A673 (cell line): ENCODE results near the gene SKAP1. TPM values are rescaled to one million over a fixed set of nuclear protein-coding genes. Genes with fewer than 3 reads are reported as not detected.

ENCODE experiments used
- BruUV-seq: library from RNA; stranded (reverse); fragments of 400-500 nt; replicated peaks from 2 replicates; lab custom pipeline; 2021; lab: Mats Ljungman, UMichigan
- CTCF ChIA-PET: fragments of 300-600 bp; sonication (Branson Sonifier 250); formaldehyde crosslinking; loops from one replicate; lab custom pipeline; 2022; ENCODE audit warnings: antibody characterized with exemption; lab: Charles Lee
- POLR2A ChIA-PET: fragments of 300-600 bp; sonication (Branson Sonifier 250); formaldehyde crosslinking; loops from one replicate; lab custom pipeline; 2022; ENCODE audit warnings: antibody characterized with exemption; ENCODE audit not compliant: low non-redundant PET; lab: Charles Lee
- DNase-seq: peaks from one replicate; pipeline ENCODE4 v3.0.0-alpha.2; 2015; ENCODE audit warnings: low spot score
- H3K27ac ChIP-seq: fragments of 200-600 bp; sonication (generic); 2 replicates; pipeline ENCODE4 v1.5.1; 2016; ENCODE audit warnings: mixed run types, low read depth, mild to moderate bottlenecking, mixed read lengths, antibody characterized with exemption, low read length; ENCODE audit not compliant: poor library complexity, severe bottlenecking
- H3K27me3 ChIP-seq: fragments of 200-600 bp; sonication (generic); replicated peaks from 2 replicates; pipeline ENCODE4 v1.6.1; 2017; ENCODE audit warnings: mixed run types, low read depth, mild to moderate bottlenecking, mixed read lengths, antibody characterized with exemption, low read length; ENCODE audit not compliant: insufficient read depth, poor library complexity
- H3K36me3 ChIP-seq: fragments of 200-600 bp; sonication (generic); 2 replicates; pipeline ENCODE4 v1.6.1; 2016; ENCODE audit warnings: mixed run types, mild to moderate bottlenecking, mixed read lengths, antibody characterized with exemption, low read length; ENCODE audit not compliant: insufficient read depth, poor library complexity, severe bottlenecking
- H3K4me1 ChIP-seq: fragments of 200-600 bp; sonication (generic); 2 replicates; pipeline ENCODE4 v1.6.1; 2017; ENCODE audit warnings: mixed run types, mild to moderate bottlenecking, mixed read lengths, antibody characterized with exemption, low read length; ENCODE audit not compliant: insufficient read depth, poor library complexity, severe bottlenecking
- H3K4me3 ChIP-seq: fragments of 200-600 bp; sonication (generic); 2 replicates; pipeline ENCODE4 v1.5.1; 2016; ENCODE audit warnings: low read depth, mixed run types, mild to moderate bottlenecking, mixed read lengths, low read length; ENCODE audit not compliant: poor library complexity, severe bottlenecking
- H3K9me3 ChIP-seq: fragments of 200-600 bp; sonication (generic); 2 replicates; pipeline ENCODE4 v1.6.1; 2016; ENCODE audit warnings: mixed run types, low read depth, mild to moderate bottlenecking, mixed read lengths, antibody characterized with exemption, low read length; ENCODE audit not compliant: poor library complexity, severe bottlenecking
- EZH2 ChIP-seq: fragments of 200-600 bp; sonication (generic); IDR thresholded peaks from 2 replicates; pipeline ENCODE4 v1.6.1; 2017; ENCODE audit warnings: borderline replicate concordance, low read depth, mild to moderate bottlenecking, mixed read lengths, antibody characterized with exemption, low read length; ENCODE audit not compliant: poor library complexity, severe bottlenecking
- intact Hi-C: fragments of 100-400 bp; cut with micrococcal nuclease; formaldehyde crosslinking; loops from one replicate; pipeline ENCODE4 v1.10.0; 2022; ENCODE audit not compliant: unreplicated experiment
- microRNA-seq: library from miRNA; unstranded; fragments of <30 nt; microRNA quantifications from one replicate; pipeline ENCODE4 v1.2.0, GENCODE V29; 2021
- total RNA-seq: library from RNA; stranded (reverse); gene quantifications from 2 replicates; pipeline ENCODE4 v1.2.3, GENCODE V29; 2021
- TF ChIP-seq, protein P1 (sequence below): fragments of 300-800, 200-600 bp; sonication (generic); conservative IDR thresholded peaks from 2 replicates; pipeline ENCODE4 v1.5.1; 2017; ENCODE audit warnings: low read depth, mild to moderate bottlenecking, antibody characterized with exemption, low read length, moderate library complexity, mixed read lengths

The SKAP1 gene
- total RNA-seq, 1 experiment from 2014 or later = not detected

DNA sequence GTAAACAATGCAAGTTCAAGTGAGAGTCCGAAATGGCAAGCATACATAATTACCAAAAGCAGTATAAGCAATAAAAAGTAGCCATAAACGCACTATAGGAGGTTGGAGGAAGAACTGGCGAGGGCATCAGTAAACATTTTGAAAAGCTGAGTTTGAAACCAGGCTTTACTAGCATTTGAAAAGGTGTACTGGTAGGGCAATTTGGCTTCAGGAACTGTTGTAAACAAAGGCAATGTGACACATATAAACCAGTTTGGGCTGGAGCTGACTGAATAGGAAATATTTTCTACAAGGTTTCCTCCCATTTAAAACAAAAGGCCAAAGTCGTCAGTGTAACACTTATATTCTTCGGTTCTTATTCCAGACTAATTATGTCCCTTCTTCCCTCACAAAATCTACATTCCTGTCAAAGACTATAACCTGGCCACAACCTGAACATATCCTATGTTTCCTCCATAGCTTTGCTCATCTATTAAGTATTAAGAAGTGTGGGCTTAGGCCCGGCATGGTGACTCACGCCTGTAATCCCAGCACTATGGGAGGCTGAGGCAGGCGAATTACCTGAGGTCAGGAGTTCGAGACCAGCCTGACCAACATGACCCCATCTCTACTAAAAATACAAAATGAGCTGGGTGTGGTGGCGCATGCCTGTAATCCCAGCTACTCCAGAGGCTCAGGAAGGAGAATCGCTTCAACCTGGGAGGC lies 336.5 kb downstream of the SKAP1 start:
- TF ChIP-seq, protein P1, sequence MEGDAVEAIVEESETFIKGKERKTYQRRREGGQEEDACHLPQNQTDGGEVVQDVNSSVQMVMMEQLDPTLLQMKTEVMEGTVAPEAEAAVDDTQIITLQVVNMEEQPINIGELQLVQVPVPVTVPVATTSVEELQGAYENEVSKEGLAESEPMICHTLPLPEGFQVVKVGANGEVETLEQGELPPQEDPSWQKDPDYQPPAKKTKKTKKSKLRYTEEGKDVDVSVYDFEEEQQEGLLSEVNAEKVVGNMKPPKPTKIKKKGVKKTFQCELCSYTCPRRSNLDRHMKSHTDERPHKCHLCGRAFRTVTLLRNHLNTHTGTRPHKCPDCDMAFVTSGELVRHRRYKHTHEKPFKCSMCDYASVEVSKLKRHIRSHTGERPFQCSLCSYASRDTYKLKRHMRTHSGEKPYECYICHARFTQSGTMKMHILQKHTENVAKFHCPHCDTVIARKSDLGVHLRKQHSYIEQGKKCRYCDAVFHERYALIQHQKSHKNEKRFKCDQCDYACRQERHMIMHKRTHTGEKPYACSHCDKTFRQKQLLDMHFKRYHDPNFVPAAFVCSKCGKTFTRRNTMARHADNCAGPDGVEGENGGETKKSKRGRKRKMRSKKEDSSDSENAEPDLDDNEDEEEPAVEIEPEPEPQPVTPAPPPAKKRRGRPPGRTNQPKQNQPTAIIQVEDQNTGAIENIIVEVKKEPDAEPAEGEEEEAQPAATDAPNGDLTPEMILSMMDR = no peak
- TF ChIP-seq EZH2 = no peak
- TSS peak; percentile 1 for BruUV-seq
- Histone ChIP-seq H3K27ac (no peak overlapping the region), H3K27me3 (no peaks in the 10 kb centered on the region), H3K36me3 (peaks cover 20% of the 10 kb centered on the region), H3K4me3 (no peak overlapping the region), H3K4me1 (peaks cover 5% of the 10 kb centered on the region), H3K9me3 (no peaks in the 10 kb centered on the region)
- no peak for DNase-seq
- ChIA-PET POLR2A (no interaction called here), CTCF (interaction anchor here (0.8 to 1.0 kb wide), 2 partner anchors 13 to 68 kb away, joined by 5 to 8 read pairs; no protein-coding TSS in a partner anchor)
- intact Hi-C loops = no loop called here

GRCh38 chr17:48084932-48085331 lies 345.1 kb downstream of the SKAP1 start:
- Histone ChIP-seq H3K27ac (no peak overlapping the region), H3K27me3 (no peaks in the 10 kb centered on the region), H3K9me3 (no peaks in the 10 kb centered on the region), H3K4me3 (no peak overlapping the region), H3K36me3 (no peaks in the 10 kb centered on the region), H3K4me1 (peaks cover 15% of the 10 kb centered on the region)
- ChIA-PET POLR2A (no interaction called here), CTCF (no interaction called here)
- DNase-seq = no peak
- TF ChIP-seq, protein P1 = no peak
- no peak for TF ChIP-seq EZH2
- intact Hi-C loops = no loop called here
- BruUV-seq = TSS peak; percentile 15

Small RNAs within 50 kb of the gene (microRNA-seq; reads per million reads assigned to microRNA genes)
- not detected for gene MIR1203

Other genes with a start within 250 kb of the SKAP1 start
- not detected in 2 replicates for gene HOXB1, start 100.8 kb upstream of the SKAP1 start, total RNA-seq
- 34.5 and 37.8 TPM in 2 replicates for gene HOXB2, start 114.9 kb upstream of the SKAP1 start, total RNA-seq
- gene HOXB4, start 148.1 kb upstream of the SKAP1 start, total RNA-seq = 9.7 and 11.9 TPM in 2 replicates
- 40.7 and 46.1 TPM in 2 replicates for gene HOXB3, start 160.0 kb upstream of the SKAP1 start, total RNA-seq
- gene HOXB5, start 163.6 kb upstream of the SKAP1 start, total RNA-seq = 5.9 and 6.4 TPM in 2 replicates
- 19.8 and 27.6 TPM in 2 replicates for gene HOXB6, start 174.8 kb upstream of the SKAP1 start, total RNA-seq
- 32.2 and 37.9 TPM in 2 replicates for gene HOXB7, start 180.8 kb upstream of the SKAP1 start, total RNA-seq
- gene HOXB8, start 185.1 kb upstream of the SKAP1 start, total RNA-seq = 13.1 and 16.3 TPM in 2 replicates
- 8.2 and 14.6 TPM in 2 replicates for gene HOXB9, start 196.1 kb upstream of the SKAP1 start, total RNA-seq